Iris pigment epithelial cell (primary cell): ENCODE data around the gene D2HGDH.
A peak's percentile ranks its signal among the peaks of the same experiment; 100 is the strongest.

Source experiments
- DNase-seq: peaks from one replicate; pipeline ENCODE4 v3.0.0-alpha.2; 2011; ENCODE audit warnings: low read depth

D2HGDH gene

GRCh38 chr2:241734467-241735208 lies at the start of gene D2HGDH:
TSS of gene D2HGDH (plus strand) at chr2:241734630. CDS start at chr2:241735225, 595 bp downstream.
- peak; percentile 77 for DNase-seq

- DNase-seq = no peak
Measured at GRCh38 chr2:241686324-241686649, 48.1 kb upstream of the D2HGDH start.

GRCh38 chr2:241686650-241687425 lies 47.6 kb upstream of the D2HGDH start, which contains the start of gene DTYMK:
TSS of gene DTYMK (minus strand) at chr2:241686815. CDS start at chr2:241686783, 32 bp downstream.
- DNase-seq = peak; percentile 96

GRCh38 chr2:241689306-241689705 lies 45.1 kb upstream of the D2HGDH start:
- no peak for DNase-seq

GRCh38 chr2:241690202-241690717 lies 44.2 kb upstream of the D2HGDH start:
- DNase-seq = no peak

- DNase-seq = peak; percentile 93
Measured at GRCh38 chr2:241692448-241692847, 42.0 kb upstream of the D2HGDH start.

GRCh38 chr2:241695651-241696050 lies 38.8 kb upstream of the D2HGDH start:
- no peak for DNase-seq

- DNase-seq = peak; percentile 57
Measured at GRCh38 chr2:241701149-241701398, 33.4 kb upstream of the D2HGDH start.

GRCh38 chr2:241701399-241702154 lies 32.9 kb upstream of the D2HGDH start, which contains the start of gene ING5:
TSS of gene ING5 (plus strand) at chr2:241702039. CDS start at chr2:241702066, 27 bp downstream.
- peak; percentile 89 for DNase-seq

GRCh38 chr2:241702155-241703031 lies 32.0 kb upstream of the D2HGDH start:
- DNase-seq = peak; percentile 80

- DNase-seq = peak; percentile 33
Measured at GRCh38 chr2:241703032-241703604, 31.3 kb upstream of the D2HGDH start.

GRCh38 chr2:241706537-241706936 lies 27.9 kb upstream of the D2HGDH start:
- DNase-seq = no peak

- DNase-seq = no peak
Measured at GRCh38 chr2:241708879-241709278, 25.6 kb upstream of the D2HGDH start.

GRCh38 chr2:241719093-241719492 lies 15.3 kb upstream of the D2HGDH start:
- no peak for DNase-seq

- DNase-seq = no peak
Measured at GRCh38 chr2:241720099-241720498, 14.3 kb upstream of the D2HGDH start.

GRCh38 chr2:241720560-241720959 lies 13.9 kb upstream of the D2HGDH start:
- DNase-seq = no peak

GRCh38 chr2:241721852-241722251 lies 12.6 kb upstream of the D2HGDH start:
- DNase-seq = no peak

GRCh38 chr2:241722896-241723454 lies 11.5 kb upstream of the D2HGDH start:
- DNase-seq = no peak

GRCh38 chr2:241724259-241724974 lies 10.0 kb upstream of the D2HGDH start:
- no peak for DNase-seq
